H9 (cell line): ENCODE measurements around the gene EHBP1. TPM values are rescaled to one million over a fixed set of nuclear protein-coding genes. Genes with fewer than 3 reads are reported as not detected.

Experiments
- DNase-seq: peaks from one replicate; pipeline ENCODE4 v3.0.0-alpha.2; 2017
- H2AFZ ChIP-seq: one replicate; pipeline ENCODE4 v1.6.1; 2013; ENCODE audit warnings: mild to moderate bottlenecking, low read length, control low read depth, moderate library complexity
- H2AK5ac ChIP-seq: 2 replicates; pipeline ENCODE4 v1.6.1; 2013; ENCODE audit warnings: low read length, control low read depth, mixed read lengths; ENCODE audit not compliant: insufficient read length
- H2BK120ac ChIP-seq: one replicate; pipeline ENCODE4 v1.6.1; 2013; ENCODE audit warnings: low read depth, mild to moderate bottlenecking, low read length, control low read depth, inconsistent platforms; ENCODE audit not compliant: poor library complexity, severe bottlenecking
- H2BK12ac ChIP-seq: 2 replicates; pipeline ENCODE4 v1.6.1; 2013; ENCODE audit warnings: low read length, control low read depth, mixed read lengths, low read depth; ENCODE audit not compliant: insufficient read length
- H2BK15ac ChIP-seq: 2 replicates; pipeline ENCODE4 v1.6.1; 2013; ENCODE audit warnings: low read depth, low read length, control low read depth
- H2BK20ac ChIP-seq: one replicate; pipeline ENCODE4 v1.6.1; 2013; ENCODE audit warnings: low read depth, mild to moderate bottlenecking, low read length, control low read depth, inconsistent platforms; ENCODE audit not compliant: poor library complexity, severe bottlenecking
- H2BK5ac ChIP-seq: 2 replicates; pipeline ENCODE4 v1.6.1; 2013; ENCODE audit warnings: low read length, control low read depth, mixed read lengths; ENCODE audit not compliant: insufficient read length
- H3K14ac ChIP-seq: 2 replicates; pipeline ENCODE4 v1.6.1; 2013; ENCODE audit warnings: low read length, control low read depth; ENCODE audit not compliant: insufficient read depth
- H3K18ac ChIP-seq: 2 replicates; pipeline ENCODE4 v1.6.1; 2013; ENCODE audit warnings: low read depth, mild to moderate bottlenecking, mixed read lengths, low read length, control low read depth; ENCODE audit not compliant: insufficient read length
- H3K23ac ChIP-seq: 2 replicates; pipeline ENCODE4 v1.6.1; 2013; ENCODE audit warnings: low read length, control low read depth, mixed read lengths, low read depth; ENCODE audit not compliant: insufficient read length
- H3K23me2 ChIP-seq: 2 replicates; pipeline ENCODE4 v1.6.1; 2013; ENCODE audit warnings: low read depth, mild to moderate bottlenecking, mixed read lengths, low read length, control low read depth; ENCODE audit not compliant: insufficient read length, poor library complexity, severe bottlenecking
- H3K27ac ChIP-seq: 2 replicates; pipeline ENCODE4 v1.5.1; 2013; ENCODE audit warnings: low read length, control low read depth, mixed read lengths, low read depth; ENCODE audit not compliant: insufficient read length
- H3K27me3 ChIP-seq: 2 replicates; pipeline ENCODE4 v1.6.1; 2013; ENCODE audit warnings: low read length, control low read depth, inconsistent platforms; ENCODE audit not compliant: insufficient read depth
- H3K4ac ChIP-seq: 2 replicates; pipeline ENCODE4 v1.6.1; 2013; ENCODE audit warnings: low read depth, mild to moderate bottlenecking, control low read depth, inconsistent platforms, low read length, moderate library complexity
- H3K4me1 ChIP-seq: 2 replicates; pipeline ENCODE4 v1.6.1; 2013; ENCODE audit warnings: low read length, control low read depth, inconsistent platforms; ENCODE audit not compliant: insufficient read depth
- H3K4me2 ChIP-seq: 2 replicates; pipeline ENCODE4 v1.6.1; 2013; ENCODE audit warnings: low read length, control low read depth, mixed read lengths; ENCODE audit not compliant: insufficient read length, insufficient read depth
- H3K56ac ChIP-seq: 2 replicates; pipeline ENCODE4 v1.6.1; 2013; ENCODE audit warnings: low read depth, mild to moderate bottlenecking, mixed read lengths, low read length, control low read depth; ENCODE audit not compliant: insufficient read length
- H3K79me1 ChIP-seq: 2 replicates; pipeline ENCODE4 v1.6.1; 2013; ENCODE audit warnings: low read depth, mild to moderate bottlenecking, moderate library complexity, low read length, control low read depth, inconsistent platforms; ENCODE audit not compliant: insufficient read depth, poor library complexity, severe bottlenecking
- H3K79me2 ChIP-seq: 2 replicates; pipeline ENCODE4 v1.6.1; 2013; ENCODE audit warnings: low read length, control low read depth, inconsistent platforms; ENCODE audit not compliant: insufficient read depth
- H3K9ac ChIP-seq: 2 replicates; pipeline ENCODE4 v1.6.1; 2013; ENCODE audit warnings: low read length, control low read depth, mixed read lengths; ENCODE audit not compliant: insufficient read length; ENCODE audit errors: extremely low read depth
- H3K9me3 ChIP-seq: one replicate; pipeline ENCODE4 v1.6.1; 2013; ENCODE audit warnings: low read depth, low read length, inconsistent platforms; ENCODE audit not compliant: control insufficient read depth
- H3T11ph ChIP-seq: one replicate; pipeline ENCODE4 v1.6.1; 2013; ENCODE audit warnings: mild to moderate bottlenecking, low read length, control low read depth, inconsistent platforms
- H4K20me1 ChIP-seq: one replicate; pipeline ENCODE4 v1.6.1; 2013; ENCODE audit not compliant: control insufficient read depth, insufficient read length, insufficient read depth
- H4K5ac ChIP-seq: 2 replicates; pipeline ENCODE4 v1.6.1; 2013; ENCODE audit warnings: low read depth, mild to moderate bottlenecking, mixed read lengths, low read length, control low read depth; ENCODE audit not compliant: insufficient read length
- H4K8ac ChIP-seq: replicated peaks from 2 replicates; pipeline ENCODE4 v1.6.1; 2013; ENCODE audit warnings: low read length, control low read depth, mixed read lengths, low read depth; ENCODE audit not compliant: insufficient read length
- H4K91ac ChIP-seq: 2 replicates; pipeline ENCODE4 v1.6.1; 2013; ENCODE audit warnings: low read depth, mild to moderate bottlenecking, moderate library complexity, mixed read lengths, low read length, control low read depth; ENCODE audit not compliant: insufficient read length
- H3K27ac Mint-ChIP-seq, 3 experiments: 2 replicates in 2 of 3; 3 replicates in 1 of 3; pipeline ENCODE4 v1.8.0; 2020 to 2021; ENCODE audit warnings: mixed read lengths in 3 of 3, mild to moderate bottlenecking in 1 of 3, moderate library complexity in 1 of 3
- H3K27me3 Mint-ChIP-seq: 2 replicates; pipeline ENCODE4 v1.8.0; 2021; ENCODE audit warnings: low read depth, mild to moderate bottlenecking, moderate library complexity, mixed read lengths
- H3K36me3 Mint-ChIP-seq, 3 experiments: 2 replicates in 2 of 3; 3 replicates in 1 of 3; pipeline ENCODE4 v1.8.0; 2020 to 2021; ENCODE audit warnings: low read depth in 3 of 3, mixed read lengths in 3 of 3; ENCODE audit not compliant: insufficient read depth in 1 of 3
- H3K4me1 Mint-ChIP-seq, 2 experiments: 2 replicates each; pipeline ENCODE4 v1.8.0; 2020; ENCODE audit warnings: mixed read lengths in 2 of 2
- H3K4me3 Mint-ChIP-seq, 2 experiments: 2 replicates in 1 of 2; 3 replicates in 1 of 2; pipeline ENCODE4 v1.8.0; 2020 to 2021; ENCODE audit warnings: mild to moderate bottlenecking in 2 of 2, mixed read lengths in 2 of 2, moderate library complexity in 1 of 2
- H3K9me3 Mint-ChIP-seq, 2 experiments: 2 replicates in 1 of 2; 3 replicates in 1 of 2; pipeline ENCODE4 v1.8.0; 2020; ENCODE audit warnings: mild to moderate bottlenecking in 2 of 2, mixed read lengths in 2 of 2, moderate library complexity in 1 of 2
- WGBS: extraction: QIAGEN DNeasy Blood & Tissue Kit; methylation state at CpG from one replicate; pipeline ENCODE4 v1.1.7; 2013; ENCODE audit warnings: missing lambda C conversion rate, low lambda C conversion rate, mixed read lengths; ENCODE audit not compliant: insufficient read length; ENCODE audit errors: extremely low coverage; 5-methylcytosine and 5-hydroxymethylcytosine counted together
- total RNA-seq: library from RNA; stranded (reverse); gene quantifications from 2 replicates; pipeline ENCODE4 v1.2.1, GENCODE V29; 2021
- TF ChIP-seq, protein P1 (sequence below): fragments of 200-600 bp; sonication (generic); conservative IDR thresholded peaks from 3 replicates; pipeline ENCODE4 v1.8.0; 2021; ENCODE audit warnings: antibody characterized with exemption, mild to moderate bottlenecking

EHBP1 gene
- total RNA-seq, 1 experiment from 2014 or later: 35.6 TPM

DNA sequence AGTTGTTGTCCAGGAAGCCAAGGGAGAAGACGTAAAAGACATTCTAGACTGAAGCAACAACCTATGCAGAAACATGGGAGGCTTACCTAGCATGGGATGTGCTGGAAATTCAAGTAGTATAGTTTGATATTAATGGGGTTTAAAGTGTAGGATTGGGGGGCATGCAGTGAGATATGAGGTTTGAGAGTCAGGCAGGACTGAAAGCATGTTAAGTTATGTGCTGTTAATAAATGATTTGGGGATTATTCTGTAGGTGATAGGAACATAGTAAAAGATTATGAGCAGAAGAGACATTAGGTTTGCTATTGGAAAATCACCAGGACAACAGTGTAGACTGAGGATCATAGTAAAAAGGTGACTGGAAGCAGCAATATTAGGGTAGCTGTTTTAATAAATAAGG lies 3.2 kb downstream of the EHBP1 start:
- H2BK12ac ChIP-seq: no peak overlapping the region
- no peak overlapping the region for H3T11ph ChIP-seq
- H3K79me1 ChIP-seq: peaks cover 6% of the 10 kb centered on the region
- no peak overlapping the region for H2BK120ac ChIP-seq
- H2BK20ac ChIP-seq: no peak overlapping the region
- DNase-seq: no peak
- no peaks in the 10 kb centered on the region; the same call in 1 of the 2 replicates for H3K4me1 ChIP-seq
- H4K20me1 ChIP-seq: no peaks in the 10 kb centered on the region
- no peak overlapping the region for H3K9ac ChIP-seq
- H2BK15ac ChIP-seq: no peak overlapping the region
- Mint-ChIP-seq H3K9me3 (no peaks in the 10 kb centered on the region), H3K4me1 (peaks cover 28 to 29% of the 10 kb centered on the region in 2 experiments), H3K4me3 (peak overlapping the region in 1 of 2 experiments; percentile 12; a peak in 3 of 5 replicates), H3K27ac (no peak overlapping the region), H3K36me3 (peaks cover 5 to 10% (median 9%) of the 10 kb centered on the region in 3 experiments), H3K27me3 (no peaks in the 10 kb centered on the region)
- peaks cover 14% of the 10 kb centered on the region; the same call in 1 of the 2 replicates for H3K79me2 ChIP-seq
- WGBS: no CpG with 5 or more reads among the region's 1 CpG
- H3K27ac ChIP-seq: no peak overlapping the region
- H4K91ac ChIP-seq: no peak overlapping the region
- no peaks in the 10 kb centered on the region for H3K9me3 ChIP-seq
- no peak overlapping the region for H3K4me2 ChIP-seq
- no peak overlapping the region for H3K18ac ChIP-seq
- no peak overlapping the region for H4K8ac ChIP-seq
- no peaks in the 10 kb centered on the region for H3K27me3 ChIP-seq
- no peak overlapping the region for H2BK5ac ChIP-seq
- TF ChIP-seq, protein P1, sequence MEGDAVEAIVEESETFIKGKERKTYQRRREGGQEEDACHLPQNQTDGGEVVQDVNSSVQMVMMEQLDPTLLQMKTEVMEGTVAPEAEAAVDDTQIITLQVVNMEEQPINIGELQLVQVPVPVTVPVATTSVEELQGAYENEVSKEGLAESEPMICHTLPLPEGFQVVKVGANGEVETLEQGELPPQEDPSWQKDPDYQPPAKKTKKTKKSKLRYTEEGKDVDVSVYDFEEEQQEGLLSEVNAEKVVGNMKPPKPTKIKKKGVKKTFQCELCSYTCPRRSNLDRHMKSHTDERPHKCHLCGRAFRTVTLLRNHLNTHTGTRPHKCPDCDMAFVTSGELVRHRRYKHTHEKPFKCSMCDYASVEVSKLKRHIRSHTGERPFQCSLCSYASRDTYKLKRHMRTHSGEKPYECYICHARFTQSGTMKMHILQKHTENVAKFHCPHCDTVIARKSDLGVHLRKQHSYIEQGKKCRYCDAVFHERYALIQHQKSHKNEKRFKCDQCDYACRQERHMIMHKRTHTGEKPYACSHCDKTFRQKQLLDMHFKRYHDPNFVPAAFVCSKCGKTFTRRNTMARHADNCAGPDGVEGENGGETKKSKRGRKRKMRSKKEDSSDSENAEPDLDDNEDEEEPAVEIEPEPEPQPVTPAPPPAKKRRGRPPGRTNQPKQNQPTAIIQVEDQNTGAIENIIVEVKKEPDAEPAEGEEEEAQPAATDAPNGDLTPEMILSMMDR: no peak
- H3K14ac ChIP-seq: no peak overlapping the region
- no peak overlapping the region for H2AK5ac ChIP-seq
- no peak overlapping the region for H3K56ac ChIP-seq
- peaks cover 7% of the 10 kb centered on the region for H3K23me2 ChIP-seq
- no peak overlapping the region for H2AFZ ChIP-seq
- H3K23ac ChIP-seq: no peak overlapping the region
- H4K5ac ChIP-seq: no peak overlapping the region
- no peak overlapping the region for H3K4ac ChIP-seq
